ENCODE measurements around the gene RASA3.

The RASA3 gene

GRCh38 chr13:114108141-114108761, 24.2 kb downstream of the RASA3 start:
- H3K79me2 ChIP-seq (ENCODE audit: insufficient read depth, low read length): peaks cover 83% of the 10 kb centered on the region
- peaks cover 71% of the 10 kb centered on the region for H4K20me1 ChIP-seq (ENCODE audit: insufficient read depth, low read length)
- no peaks in the 10 kb centered on the region for H3K27me3 ChIP-seq (ENCODE audit: insufficient read depth, low read length, poor library complexity)
- ATAC-seq (ENCODE audit: insufficient read depth, low read depth) (no peak), DNase-seq (no peak)
- peaks cover 18% of the 10 kb centered on the region for H3K36me3 ChIP-seq (ENCODE audit: insufficient read depth, low read length)
- H2AFZ ChIP-seq (ENCODE audit: low read depth, low read length): no peak overlapping the region
- TF ChIP-seq CTCF (IDR thresholded peaks at IDR 0.05; ENCODE audit: borderline replicate concordance, extremely low read depth, low read length, poor library complexity, severe bottlenecking) (no peak), EZH2 (IDR thresholded peaks at IDR 0.05; ENCODE audit: borderline replicate concordance, low read depth, low read length, severe bottlenecking) (no peak)
- H3K27ac ChIP-seq (ENCODE audit: low read length): peak overlapping the region; percentile 100; the same call in 1 of the 2 replicates
- H3K4me1 ChIP-seq (ENCODE audit: insufficient read depth, low read length): peaks cover 42% of the 10 kb centered on the region
- H3K9me3 ChIP-seq (ENCODE audit: insufficient read depth, low read length, severe bottlenecking): no peaks in the 10 kb centered on the region
- H3K9ac ChIP-seq (ENCODE audit: low read depth, low read length): no peak overlapping the region
- no peak overlapping the region for H3K4me3 ChIP-seq (ENCODE audit: low read depth in 1 of 2, low read length in 2 of 2)
- H3K4me2 ChIP-seq (ENCODE audit: insufficient read depth, low read length): no peak overlapping the region

GRCh38 chr13:114107686-114108081, 24.7 kb downstream of the RASA3 start:
- H3K4me2 ChIP-seq (ENCODE audit: insufficient read depth, low read length): no peak overlapping the region
- H3K9me3 ChIP-seq (ENCODE audit: insufficient read depth, low read length, severe bottlenecking): no peaks in the 10 kb centered on the region
- no peaks in the 10 kb centered on the region for H3K27me3 ChIP-seq (ENCODE audit: insufficient read depth, low read length, poor library complexity)
- H3K27ac ChIP-seq (ENCODE audit: low read length): peak overlapping the region; percentile 56; the same call in 1 of the 2 replicates
- peaks cover 37% of the 10 kb centered on the region for H3K4me1 ChIP-seq (ENCODE audit: insufficient read depth, low read length)
- ATAC-seq (ENCODE audit: insufficient read depth, low read depth) (no peak), DNase-seq (no peak)
- H3K4me3 ChIP-seq (ENCODE audit: low read depth in 1 of 2, low read length in 2 of 2): no peak overlapping the region
- no peak for TF ChIP-seq EZH2 (IDR thresholded peaks at IDR 0.05; ENCODE audit: borderline replicate concordance, low read depth, low read length, severe bottlenecking)
- no peak for TF ChIP-seq CTCF (IDR thresholded peaks at IDR 0.05; ENCODE audit: borderline replicate concordance, extremely low read depth, low read length, poor library complexity, severe bottlenecking)
- H4K20me1 ChIP-seq (ENCODE audit: insufficient read depth, low read length): peaks cover 72% of the 10 kb centered on the region
- H2AFZ ChIP-seq (ENCODE audit: low read depth, low read length): no peak overlapping the region
- H3K36me3 ChIP-seq (ENCODE audit: insufficient read depth, low read length): peaks cover 15% of the 10 kb centered on the region
- H3K79me2 ChIP-seq (ENCODE audit: insufficient read depth, low read length): peaks cover 83% of the 10 kb centered on the region
- H3K9ac ChIP-seq (ENCODE audit: low read depth, low read length): no peak overlapping the region

DNA sequence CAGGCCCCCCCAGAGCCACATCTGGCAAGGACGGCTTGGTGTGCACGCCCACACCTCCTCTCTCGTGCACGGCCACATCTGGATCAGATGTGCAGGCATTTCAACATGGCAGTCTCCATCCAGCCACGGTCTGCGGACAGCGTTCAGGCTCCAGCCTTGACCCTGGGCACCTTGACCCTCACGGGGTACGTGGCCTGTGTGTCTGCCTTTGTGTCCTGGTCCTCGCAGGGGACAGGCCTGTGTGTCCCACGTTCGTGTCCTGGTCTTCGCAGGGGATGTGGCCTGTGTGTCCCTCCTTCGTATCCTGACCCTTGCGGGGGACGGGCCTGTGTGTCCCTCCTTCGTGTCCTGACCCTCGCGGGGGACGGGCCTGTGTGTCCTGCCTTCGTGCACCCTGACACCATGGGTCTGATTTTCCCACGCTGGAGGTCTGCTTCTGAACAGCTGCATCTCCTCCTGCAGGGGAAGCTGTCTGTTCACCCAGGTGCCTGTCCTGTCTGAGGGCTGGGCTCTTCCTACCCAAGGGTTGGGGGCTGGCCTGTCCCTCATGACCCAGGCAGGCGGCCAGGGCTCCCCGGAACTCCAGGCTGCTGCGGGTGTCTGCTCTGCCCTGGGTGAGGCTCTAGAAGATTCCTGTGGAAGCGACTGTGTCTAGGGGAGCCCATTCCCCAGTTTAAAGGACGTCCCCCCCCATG, 25.3 kb downstream of the RASA3 start:
- Histone ChIP-seq H3K9me3 (ENCODE audit: insufficient read depth, low read length, severe bottlenecking) (no peaks in the 10 kb centered on the region), H4K20me1 (ENCODE audit: insufficient read depth, low read length) (peaks cover 72% of the 10 kb centered on the region), H3K4me3 (ENCODE audit: low read depth in 1 of 2, low read length in 2 of 2) (no peak overlapping the region), H3K27ac (ENCODE audit: low read length) (peak overlapping the region; percentile 56), H3K36me3 (ENCODE audit: insufficient read depth, low read length) (peaks cover 15% of the 10 kb centered on the region), H3K4me1 (ENCODE audit: insufficient read depth, low read length) (peaks cover 31% of the 10 kb centered on the region), H3K27me3 (ENCODE audit: insufficient read depth, low read length, poor library complexity) (no peaks in the 10 kb centered on the region), H2AFZ (ENCODE audit: low read depth, low read length) (no peak overlapping the region), H3K4me2 (ENCODE audit: insufficient read depth, low read length) (no peak overlapping the region), H3K9ac (ENCODE audit: low read depth, low read length) (no peak overlapping the region), H3K79me2 (ENCODE audit: insufficient read depth, low read length) (peaks cover 83% of the 10 kb centered on the region)
- ATAC-seq (ENCODE audit: insufficient read depth, low read depth): no peak
- DNase-seq: no peak
- TF ChIP-seq EZH2 (IDR thresholded peaks at IDR 0.05; ENCODE audit: borderline replicate concordance, low read depth, low read length, severe bottlenecking): no peak
- no peak for TF ChIP-seq CTCF (IDR thresholded peaks at IDR 0.05; ENCODE audit: borderline replicate concordance, extremely low read depth, low read length, poor library complexity, severe bottlenecking)

Data from DND-41 (cell line).